Measurements from ENCODE around the gene LRRC25.
"Not testable (repeated sequence)": the region's sequence is repeated elsewhere in the genome, so short reads cannot be mapped to it uniquely, and the experiment has no call there.

LRRC25 gene

GRCh38 chr19:18379803-18380747, 17.3 kb downstream of the LRRC25 start:
- peak; percentile 56 for DNase-seq (ENCODE audit: low spot score)

DNA sequence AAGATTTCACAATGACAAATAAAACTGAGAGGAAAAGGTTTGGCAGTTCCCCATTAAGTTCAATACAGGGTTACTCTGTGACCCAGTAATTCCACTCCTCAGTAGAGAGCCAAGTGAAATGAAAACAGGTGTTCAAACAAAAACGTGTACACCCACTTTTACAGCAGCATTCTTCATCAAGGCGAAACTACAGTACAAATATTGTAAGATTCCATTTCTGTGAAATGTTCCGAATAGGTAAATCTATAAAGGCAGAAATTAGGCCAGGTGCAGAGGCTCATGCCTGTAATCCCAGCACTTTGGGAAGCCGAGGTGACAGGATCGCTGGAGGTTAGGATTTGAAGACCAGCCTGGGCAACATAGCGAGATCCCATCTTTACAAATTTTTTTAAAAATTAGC, 20.4 kb downstream of the LRRC25 start:
- DNase-seq (ENCODE audit: low spot score): no peak

GRCh38 chr19:18373892-18374629, 23.4 kb downstream of the LRRC25 start:
- DNase-seq (ENCODE audit: low spot score): peak; percentile 58

GRCh38 chr19:18373407-18373891, 24.0 kb downstream of the LRRC25 start:
- no peak for DNase-seq (ENCODE audit: low spot score)

DNA sequence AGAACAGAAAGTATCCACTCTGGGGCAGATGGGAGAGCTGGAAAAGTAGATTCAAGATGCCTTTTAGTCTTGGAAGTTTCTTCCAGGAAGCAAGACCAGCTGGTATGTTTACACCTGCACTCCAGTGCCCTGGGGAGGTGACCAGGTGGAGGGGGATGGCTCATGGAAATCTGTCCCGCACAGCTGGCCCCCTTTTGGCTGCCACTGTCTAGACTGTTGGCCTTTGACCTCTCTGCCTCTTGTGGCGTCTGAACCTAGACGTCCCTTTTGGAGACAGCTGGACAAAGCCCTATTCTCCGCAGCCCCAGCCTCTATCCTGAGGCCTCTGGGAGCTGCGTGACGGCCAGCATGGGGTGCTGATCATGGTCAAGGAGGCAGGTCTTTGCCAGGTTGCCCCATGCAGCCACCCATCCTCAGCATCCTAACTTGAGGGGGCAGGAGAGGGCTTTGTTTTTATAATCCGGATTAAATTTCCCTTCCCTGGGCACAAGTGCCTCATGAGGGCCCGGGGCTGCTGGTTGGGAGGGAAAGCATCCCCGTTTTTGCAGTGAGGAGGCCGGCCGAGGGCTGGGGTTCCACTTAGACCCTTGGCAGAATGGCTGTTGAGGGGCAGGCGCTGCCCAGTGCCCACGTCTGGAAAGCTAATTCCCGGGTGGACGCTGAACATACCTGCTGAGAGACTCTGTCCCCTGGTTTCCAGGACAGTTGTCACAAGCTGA, 28.8 kb downstream of the LRRC25 start:
- no peak for DNase-seq (ENCODE audit: low spot score)

DNA sequence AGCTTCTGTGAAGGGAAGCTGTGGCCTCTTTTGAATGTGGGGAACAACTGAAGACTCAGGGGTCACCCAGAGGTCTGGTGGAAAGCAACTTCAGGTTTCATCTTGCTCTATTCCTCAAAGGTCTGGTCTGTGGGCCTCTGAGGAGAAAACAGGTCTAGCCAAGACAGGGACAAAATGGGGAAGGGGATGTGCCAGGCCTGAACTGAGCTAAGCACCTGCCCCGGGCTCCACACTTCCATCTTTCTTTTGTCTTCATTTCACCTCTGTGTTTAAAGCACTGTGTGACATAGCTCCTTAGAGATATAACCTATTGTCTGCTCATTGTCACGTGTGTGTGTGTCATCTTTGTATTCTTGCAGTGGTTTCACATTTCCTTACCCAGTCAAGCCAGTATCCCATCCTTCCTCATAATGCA, 31.4 kb downstream of the LRRC25 start:
- no peak for DNase-seq (ENCODE audit: low spot score)

- no peak for DNase-seq (ENCODE audit: low spot score)
These were observed 32.4 kb downstream of the LRRC25 start for GRCh38 chr19:18364826-18365528.

GRCh38 chr19:18364277-18364825, 33.1 kb downstream of the LRRC25 start:
- not testable (repeated sequence) for DNase-seq (ENCODE audit: low spot score)

DNA sequence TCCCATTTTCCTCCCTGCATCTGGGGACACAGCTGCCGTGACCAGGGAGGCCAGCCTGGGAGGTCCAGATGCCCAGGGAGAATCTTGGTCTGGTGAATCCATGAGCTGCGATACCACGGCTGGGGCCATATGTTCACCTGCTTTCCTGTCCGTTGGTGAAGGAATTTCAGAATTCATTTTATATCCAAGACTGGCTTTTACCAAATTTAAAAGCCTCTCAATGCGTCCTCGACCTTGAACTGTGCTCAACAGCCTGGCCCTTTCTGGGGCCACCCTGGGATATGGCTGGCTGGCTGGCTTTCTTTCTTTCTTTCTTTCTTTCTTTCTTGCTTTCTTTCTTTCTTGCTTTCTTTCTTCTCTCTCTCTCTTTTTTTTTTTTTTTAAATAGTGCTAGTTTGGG, 33.6 kb downstream of the LRRC25 start:
- DNase-seq (ENCODE audit: low spot score): no peak

DNA sequence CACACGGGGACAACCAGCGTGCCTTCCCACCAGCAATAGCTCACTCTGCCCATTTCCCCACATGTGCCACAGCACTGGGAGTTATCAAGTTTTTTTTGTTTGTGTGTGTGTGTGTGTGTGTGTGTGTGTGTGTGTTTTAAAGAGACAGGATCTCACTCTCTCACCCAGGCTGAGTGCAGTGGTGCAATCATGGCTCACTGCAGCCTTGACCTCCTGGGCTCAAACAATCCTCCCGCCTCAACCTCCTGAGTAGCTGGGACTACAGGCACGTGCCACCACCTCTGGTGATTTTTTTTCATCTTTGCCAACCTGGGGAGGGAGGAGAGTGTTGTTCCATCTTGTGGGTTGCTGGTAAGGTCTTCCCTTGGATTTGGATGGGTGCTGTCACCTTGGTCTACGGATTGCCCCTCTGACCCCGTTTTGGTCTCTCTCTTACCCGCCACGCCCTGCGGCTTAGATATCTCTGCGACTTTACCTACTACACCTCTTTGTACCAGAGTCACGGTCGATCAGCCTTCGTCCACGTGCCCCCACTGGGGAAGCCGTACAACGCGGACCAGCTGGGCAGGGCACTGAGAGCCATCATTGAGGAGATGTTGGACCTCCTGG, 34.4 kb downstream of the LRRC25 start:
- DNase-seq (ENCODE audit: low spot score): no peak

DNA sequence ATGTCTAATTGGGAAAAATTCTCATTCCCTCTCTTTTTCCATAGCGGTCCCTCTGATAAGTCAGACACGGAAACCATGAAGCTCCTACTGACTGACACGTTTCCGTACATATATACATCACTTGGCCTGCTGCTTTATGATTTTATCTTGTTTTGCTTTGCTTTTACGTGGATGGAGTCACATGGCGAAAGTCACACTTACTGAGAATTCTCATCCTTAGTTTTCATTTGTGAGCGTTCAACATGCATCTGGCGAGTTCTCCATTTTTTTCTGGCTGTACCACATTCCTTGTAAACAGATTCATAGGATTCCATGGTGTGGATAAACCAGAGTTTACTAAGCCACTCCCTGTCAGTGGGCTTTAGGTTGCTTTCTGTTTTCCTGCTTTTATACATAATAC, 35.8 kb downstream of the LRRC25 start:
- no peak for DNase-seq (ENCODE audit: low spot score)

DNA sequence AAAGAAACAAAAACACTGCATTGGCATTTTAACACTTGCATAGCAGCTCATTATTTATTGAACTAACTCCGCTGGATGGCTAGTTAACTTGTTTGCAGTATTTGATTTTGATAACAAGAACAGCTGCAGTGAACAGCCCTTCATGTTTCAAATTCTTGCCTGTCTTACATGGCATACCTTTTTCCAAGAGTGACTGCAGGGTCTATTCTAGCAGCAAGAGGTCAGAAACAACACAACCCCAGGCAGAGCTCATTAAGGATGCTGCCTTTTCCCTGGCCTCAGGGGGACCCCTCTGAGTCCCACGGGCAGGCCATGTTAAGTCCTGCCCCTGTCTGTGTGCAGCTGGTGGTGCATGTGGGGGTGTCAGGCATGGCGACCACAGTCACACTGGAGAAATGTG, 40.4 kb downstream of the LRRC25 start:
- no peak for DNase-seq (ENCODE audit: low spot score)

DNA sequence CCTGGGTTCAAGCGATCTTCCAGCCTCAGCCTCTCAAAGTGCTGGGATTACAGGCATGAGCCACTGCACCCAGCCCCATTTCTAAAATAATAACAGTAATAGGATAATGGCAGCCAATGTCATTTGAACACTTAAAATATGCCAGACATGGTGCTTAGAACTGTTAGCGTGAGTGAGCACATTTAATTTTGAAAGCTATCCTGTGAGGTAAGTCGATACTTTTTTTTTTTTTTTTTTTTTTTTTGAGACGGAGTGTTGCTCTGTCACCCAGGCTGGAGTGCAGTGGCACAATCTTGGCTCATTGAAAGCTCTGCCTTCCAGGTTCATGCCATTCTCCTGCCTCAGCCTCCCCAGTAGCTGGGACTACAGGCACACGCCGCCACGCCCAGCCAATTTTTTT, 42.7 kb downstream of the LRRC25 start:
- DNase-seq (ENCODE audit: low spot score): not testable (repeated sequence)

- no peak for DNase-seq (ENCODE audit: low spot score)
These were observed 43.9 kb downstream of the LRRC25 start for GRCh38 chr19:18353378-18354005.

GRCh38 chr19:18351544-18351943, 45.9 kb downstream of the LRRC25 start:
- DNase-seq (ENCODE audit: low spot score): no peak

DNA sequence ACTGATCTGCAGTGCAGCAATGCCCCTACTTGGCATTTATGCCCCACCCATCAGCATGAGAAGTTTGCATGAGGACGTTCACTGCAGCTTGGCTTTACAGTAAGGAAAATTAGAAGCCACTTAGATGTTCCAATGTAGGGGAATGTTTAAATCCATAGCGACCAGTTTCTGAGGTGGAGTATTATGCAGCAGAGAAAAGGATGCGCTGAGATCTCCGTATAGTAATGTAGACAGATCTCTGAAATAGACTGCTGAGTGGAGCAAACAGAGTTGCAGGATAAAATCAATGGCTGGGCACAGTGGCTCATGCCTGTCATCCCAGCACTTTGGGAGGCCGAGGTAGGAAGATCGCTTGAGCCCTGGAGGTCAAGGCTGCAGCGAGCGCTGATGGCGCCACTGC, 46.9 kb downstream of the LRRC25 start:
- DNase-seq (ENCODE audit: low spot score): no peak

GRCh38 chr19:18349524-18350128, 47.8 kb downstream of the LRRC25 start:
- peak; percentile 71 for DNase-seq (ENCODE audit: low spot score)

- not testable (repeated sequence) for DNase-seq (ENCODE audit: low spot score)
These were observed 48.5 kb downstream of the LRRC25 start for GRCh38 chr19:18348818-18349339.

DNA sequence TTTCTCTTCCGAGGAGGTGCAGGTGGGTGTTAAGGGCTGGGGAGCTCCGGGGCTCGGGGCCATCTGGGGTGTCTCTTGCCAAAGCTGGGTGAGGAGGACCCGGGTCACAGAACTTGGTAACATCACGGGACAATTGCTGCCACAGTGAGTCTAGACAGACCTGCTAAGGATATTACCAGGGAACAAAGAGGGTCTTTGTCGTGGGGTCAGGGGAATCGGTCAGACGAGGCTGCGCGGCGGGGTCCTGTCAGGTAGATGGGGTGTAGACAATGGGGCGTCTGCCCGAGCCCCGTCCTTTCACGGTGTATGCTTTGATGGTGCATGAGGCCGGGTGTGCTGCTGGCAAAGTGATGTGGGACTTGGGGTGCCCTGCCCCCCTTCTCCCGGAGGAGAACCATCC, 49.3 kb downstream of the LRRC25 start:
- DNase-seq (ENCODE audit: low spot score): no peak

GRCh38 chr19:18346091-18346490, 51.3 kb downstream of the LRRC25 start:
- DNase-seq (ENCODE audit: low spot score): no peak
